CD4-positive, alpha-beta T cell (primary cell): ENCODE measurements around the gene ZAR1. TPM values are rescaled to one million over a fixed set of nuclear protein-coding genes. Genes with fewer than 3 reads are reported as not detected.

Source experiments
- ATAC-seq: fragments of 200-7000 bp; cut with Tn5 transposase; one replicate; pipeline ENCODE4 v1.10.0; 2022; ENCODE audit warnings: mild to moderate bottlenecking; ENCODE audit not compliant: poor library complexity
- CTCF ChIA-PET: fragments of 350-600 bp; sonication (Branson Sonifier 250); formaldehyde crosslinking; loops from one replicate; lab custom pipeline; 2021; ENCODE audit warnings: antibody characterized with exemption, inconsistent platforms; lab: Charles Lee
- POLR2A ChIA-PET: fragments of 350-600 bp; sonication (Branson Sonifier 250); formaldehyde crosslinking; loops from one replicate; lab custom pipeline; 2021; ENCODE audit warnings: antibody characterized with exemption, inconsistent platforms; lab: Charles Lee
- DNase-seq, 14 experiments: peaks; one replicate each; pipeline ENCODE4 v3.0.0-alpha.2; 2013 to 2020; ENCODE audit warnings: mixed read lengths in 2 of 14
- H3K27ac ChIP-seq, 2 donors: one replicate each; pipeline versions ENCODE4 v1.5.1 to v1.7.0; 2013; ENCODE audit warnings: low read length in 2 of 2, low read depth in 1 of 2, mild to moderate bottlenecking in 1 of 2
- H3K27me3 ChIP-seq, 2 experiments: 1 replicate in 1 of 2; 2 replicates in 1 of 2; pipeline versions ENCODE4 v1.6.1 to v1.7.0; 2013; ENCODE audit warnings: low read length in 2 of 2, control low read depth in 1 of 2, mild to moderate bottlenecking in 1 of 2, moderate library complexity in 1 of 2; ENCODE audit not compliant: insufficient read depth in 2 of 2, control insufficient read depth in 1 of 2
- H3K36me3 ChIP-seq: one replicate; pipeline ENCODE4 v1.6.1; 2013; ENCODE audit warnings: low read length, control low read depth; ENCODE audit not compliant: insufficient read depth
- H3K4me1 ChIP-seq: one replicate; pipeline ENCODE4 v1.6.1; 2013; ENCODE audit warnings: low read length, control low read depth; ENCODE audit not compliant: insufficient read depth
- H3K4me3 ChIP-seq: one replicate; pipeline ENCODE4 v1.5.1; 2013; ENCODE audit warnings: mild to moderate bottlenecking, low read length, moderate library complexity
- H3K9me3 ChIP-seq, 2 experiments: 1 replicate in 1 of 2; 2 replicates in 1 of 2; pipeline versions ENCODE4 v1.6.1 to v1.7.0; 2013; ENCODE audit warnings: low read length in 2 of 2, mild to moderate bottlenecking in 2 of 2, control low read depth in 1 of 2, moderate library complexity in 1 of 2; ENCODE audit not compliant: control insufficient read depth in 1 of 2, insufficient read depth in 1 of 2
- H3K27ac Mint-ChIP-seq: one replicate; pipeline ENCODE4 v1.8.0; 2020; ENCODE audit warnings: mixed read lengths
- H3K27me3 Mint-ChIP-seq: one replicate; pipeline ENCODE4 v1.8.0; 2021; ENCODE audit warnings: mixed read lengths
- H3K36me3 Mint-ChIP-seq: one replicate; pipeline ENCODE4 v1.8.0; 2021; ENCODE audit warnings: low read depth, mixed read lengths
- H3K4me1 Mint-ChIP-seq: one replicate; pipeline ENCODE4 v1.8.0; 2021; ENCODE audit warnings: low read depth, mixed read lengths
- H3K4me3 Mint-ChIP-seq: one replicate; pipeline ENCODE4 v1.8.0; 2020; ENCODE audit warnings: mild to moderate bottlenecking, mixed read lengths
- H3K9me3 Mint-ChIP-seq: one replicate; pipeline ENCODE4 v1.8.0; 2020; ENCODE audit warnings: mixed read lengths
- intact Hi-C, 2 experiments: fragments of 100-400 bp; cut with DNase I in 1 of 2; cut with micrococcal nuclease in 1 of 2; formaldehyde crosslinking; loops; one replicate each; pipeline versions ENCODE4 v1.15.1 to v1.9.0; 2023 to 2025; cut with DNase I, micrococcal nuclease
- total RNA-seq, 174 experiments: library from RNA in 2 of 174; stranded (reverse) in 2 of 174; gene quantifications; one replicate each; pipeline ENCODE4 v1.2.3 and lab custom pipeline; 2021 to 2026
- TF ChIP-seq, protein P1 (sequence below): fragments of 200-600 bp; IDR thresholded peaks from one replicate; pipeline ENCODE4 v1.8.0; 2022; ENCODE audit warnings: antibody characterized with exemption, mild to moderate bottlenecking

ZAR1 gene
- total RNA-seq, 2 experiments from 2014 or later, result not detected

- Histone ChIP-seq H3K4me1 (no peaks in the 10 kb centered on the region), H3K27ac (no peak overlapping the region), H3K4me3 (no peak overlapping the region), H3K9me3 (no peaks in the 10 kb centered on the region), H3K27me3 (no peaks in the 10 kb centered on the region), H3K36me3 (no peaks in the 10 kb centered on the region)
- intact Hi-C loops, result no loop called here
- Mint-ChIP-seq H3K27ac (no peak overlapping the region), H3K4me1 (no peaks in the 10 kb centered on the region), H3K36me3 (no peaks in the 10 kb centered on the region), H3K27me3 (peaks cover 3% of the 10 kb centered on the region), H3K4me3 (no peak overlapping the region), H3K9me3 (no peaks in the 10 kb centered on the region)
- DNase-seq (no peak), ATAC-seq (no peak)
- CTCF ChIA-PET, result no interaction called here
- POLR2A ChIA-PET, result no interaction called here
- TF ChIP-seq, protein P1, sequence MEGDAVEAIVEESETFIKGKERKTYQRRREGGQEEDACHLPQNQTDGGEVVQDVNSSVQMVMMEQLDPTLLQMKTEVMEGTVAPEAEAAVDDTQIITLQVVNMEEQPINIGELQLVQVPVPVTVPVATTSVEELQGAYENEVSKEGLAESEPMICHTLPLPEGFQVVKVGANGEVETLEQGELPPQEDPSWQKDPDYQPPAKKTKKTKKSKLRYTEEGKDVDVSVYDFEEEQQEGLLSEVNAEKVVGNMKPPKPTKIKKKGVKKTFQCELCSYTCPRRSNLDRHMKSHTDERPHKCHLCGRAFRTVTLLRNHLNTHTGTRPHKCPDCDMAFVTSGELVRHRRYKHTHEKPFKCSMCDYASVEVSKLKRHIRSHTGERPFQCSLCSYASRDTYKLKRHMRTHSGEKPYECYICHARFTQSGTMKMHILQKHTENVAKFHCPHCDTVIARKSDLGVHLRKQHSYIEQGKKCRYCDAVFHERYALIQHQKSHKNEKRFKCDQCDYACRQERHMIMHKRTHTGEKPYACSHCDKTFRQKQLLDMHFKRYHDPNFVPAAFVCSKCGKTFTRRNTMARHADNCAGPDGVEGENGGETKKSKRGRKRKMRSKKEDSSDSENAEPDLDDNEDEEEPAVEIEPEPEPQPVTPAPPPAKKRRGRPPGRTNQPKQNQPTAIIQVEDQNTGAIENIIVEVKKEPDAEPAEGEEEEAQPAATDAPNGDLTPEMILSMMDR, result no peak
Observed at GRCh38 chr4:48454591-48454990, 35.5 kb upstream of the ZAR1 start.

GRCh38 chr4:48461000-48461399 is 29.1 kb upstream of the ZAR1 start:
- H3K9me3 ChIP-seq, result no peaks in the 10 kb centered on the region
- TF ChIP-seq, protein P1, result no peak
- H3K27me3 Mint-ChIP-seq, result no peaks in the 10 kb centered on the region
- no peaks in the 10 kb centered on the region for H3K36me3 Mint-ChIP-seq
- ChIA-PET CTCF (no interaction called here), POLR2A (no interaction called here)
- no peaks in the 10 kb centered on the region for H3K9me3 Mint-ChIP-seq
- no peak overlapping the region for H3K4me3 ChIP-seq
- no peaks in the 10 kb centered on the region for H3K36me3 ChIP-seq
- no peaks in the 10 kb centered on the region for H3K4me1 Mint-ChIP-seq
- no peaks in the 10 kb centered on the region for H3K27me3 ChIP-seq
- no peak overlapping the region for H3K27ac Mint-ChIP-seq
- no peak overlapping the region for H3K4me3 Mint-ChIP-seq
- intact Hi-C loops, result no loop called here
- H3K27ac ChIP-seq, result no peak overlapping the region
- no peaks in the 10 kb centered on the region for H3K4me1 ChIP-seq
- ATAC-seq, result no peak
- no peak for DNase-seq

- POLR2A ChIA-PET, result no interaction called here
- Histone ChIP-seq H3K9me3 (no peaks in the 10 kb centered on the region), H3K36me3 (no peaks in the 10 kb centered on the region), H3K4me3 (no peak overlapping the region), H3K27ac (no peak overlapping the region), H3K27me3 (no peaks in the 10 kb centered on the region), H3K4me1 (no peaks in the 10 kb centered on the region)
- DNase-seq (no peak), ATAC-seq (no peak)
- intact Hi-C loops, result no loop called here
- CTCF ChIA-PET, result no interaction called here
- Mint-ChIP-seq H3K9me3 (no peaks in the 10 kb centered on the region), H3K27me3 (no peaks in the 10 kb centered on the region), H3K4me3 (no peak overlapping the region), H3K4me1 (no peaks in the 10 kb centered on the region), H3K27ac (no peak overlapping the region), H3K36me3 (no peaks in the 10 kb centered on the region)
- TF ChIP-seq, protein P1, result no peak
Observed at GRCh38 chr4:48462363-48462762, 27.7 kb upstream of the ZAR1 start.
